Thyroid gland (tissue), 4 donors: ENCODE measurements around the gene SLC12A1. TPM values are rescaled to one million over a fixed set of nuclear protein-coding genes. Genes with fewer than 3 reads are reported as not detected.

Source experiments
- DNase-seq, 2 donors: peaks; one replicate each; pipeline ENCODE4 v3.0.0-alpha.2; 2019
- H3K27ac ChIP-seq, 3 donors: fragments of 200-600 bp; sonication (generic); 1 replicate in 2 of 3; 2 replicates in 1 of 3; pipeline ENCODE4 v1.5.1; 2016 to 2019; ENCODE audit warnings: mild to moderate bottlenecking in 1 of 3, moderate library complexity in 1 of 3
- H3K27me3 ChIP-seq: fragments of 200-600 bp; sonication (generic); one replicate; pipeline ENCODE4 v1.5.1; 2019
- H3K36me3 ChIP-seq, 2 donors: fragments of 200-600 bp; sonication (generic); one replicate each; pipeline ENCODE4 v1.5.1; 2016 to 2019
- H3K4me1 ChIP-seq, 2 donors: fragments of 200-600 bp; sonication (generic); one replicate each; pipeline ENCODE4 v1.5.1; 2017 to 2019
- H3K4me3 ChIP-seq, 3 donors: fragments of 200-600 bp; sonication (generic); replicated peaks in 1 of 3; 1 replicate in 2 of 3; 2 replicates in 1 of 3; pipeline ENCODE4 v1.5.1; 2016; ENCODE audit warnings: mild to moderate bottlenecking in 1 of 3
- H3K9me3 ChIP-seq: fragments of 200-600 bp; sonication (generic); one replicate; pipeline ENCODE4 v1.5.1; 2017
- POLR2A ChIP-seq, 2 donors: fragments of 450-650 bp; IDR thresholded peaks; one replicate each; pipeline ENCODE4 v1.6.1; 2017; ENCODE audit warnings: antibody characterized with exemption in 2 of 2, mild to moderate bottlenecking in 2 of 2, moderate library complexity in 1 of 2
- WGBS, 2 donors: methylation state at CpG; one replicate each; pipeline ENCODE4 v1.1.5; 2017; 5-methylcytosine and 5-hydroxymethylcytosine counted together
- intact Hi-C: fragments of 100-400 bp; cut with DNase I; formaldehyde crosslinking; loops from one replicate; pipeline ENCODE4 v1.15.1; 2023
- total RNA-seq, 4 donors: library from RNA; depleted of rRNA; stranded (reverse); fragments of >200 nt; gene quantifications; one replicate each; pipeline ENCODE4 v1.2.3, GENCODE V29; 2016
- TF ChIP-seq, protein P1 (sequence below), 6 experiments: fragments of 200-600 bp in 3 of 6; fragments of 450-650 bp in 3 of 6; sonication (generic) in 3 of 6; IDR thresholded peaks; one replicate each; pipeline ENCODE4 v1.5.1; 2016 to 2019; ENCODE audit warnings: antibody characterized with exemption in 6 of 6, mild to moderate bottlenecking in 2 of 6, inconsistent platforms in 1 of 6, moderate library complexity in 1 of 6

SLC12A1 gene
- total RNA-seq, 4 donors from 2014 or later: not detected

DNA sequence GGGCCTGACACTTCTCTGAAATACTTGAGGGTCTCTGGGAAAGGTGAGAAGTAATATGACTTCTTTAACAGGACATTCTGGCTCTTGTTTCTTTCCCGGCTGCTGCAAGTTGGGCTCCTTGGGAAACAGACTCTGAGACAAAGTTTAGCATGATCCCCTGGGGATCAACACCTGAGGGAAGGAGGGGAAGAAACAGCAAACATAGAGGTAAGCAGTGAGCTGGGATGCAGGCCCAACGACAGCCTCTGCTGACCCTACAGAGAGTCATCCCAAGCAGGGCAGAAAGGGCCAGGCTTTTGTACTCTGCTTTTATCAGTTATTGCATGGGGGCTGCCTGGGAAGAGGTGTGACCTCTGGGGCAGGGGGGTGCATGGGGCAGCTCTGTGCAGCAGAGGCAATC is 98.3 kb downstream of the SLC12A1 start:
- intact Hi-C loops: no loop called here
- no peak for DNase-seq
- H3K27ac ChIP-seq: no peak overlapping the region

DNA sequence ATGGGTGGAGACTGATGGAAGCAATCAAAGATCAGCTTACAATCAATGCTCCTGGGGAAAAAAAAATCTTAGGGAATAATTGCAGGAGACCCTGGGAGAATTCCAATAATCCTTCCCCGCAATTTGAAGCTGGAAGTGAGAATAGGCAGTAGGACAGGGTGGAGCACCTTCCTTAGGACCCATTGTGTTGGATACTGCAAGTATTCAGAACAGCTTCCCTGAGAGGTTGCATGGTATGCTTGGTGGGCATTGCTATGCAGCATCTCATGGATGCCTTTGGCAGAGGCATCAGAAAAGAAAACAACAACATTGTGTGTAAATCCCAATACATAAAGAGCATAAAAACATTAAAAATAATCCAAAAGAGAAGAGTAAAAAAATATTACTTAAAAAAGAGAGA is 100.5 kb downstream of the SLC12A1 start:
- Histone ChIP-seq H3K36me3 (no peaks in the 10 kb centered on the region), H3K4me1 (no peaks in the 10 kb centered on the region), H3K27ac (no peak overlapping the region), H3K9me3 (no peaks in the 10 kb centered on the region), H3K27me3 (no peaks in the 10 kb centered on the region), H3K4me3 (no peak overlapping the region)
- DNase-seq: no peak
- intact Hi-C loops: no loop called here
- WGBS, 2 donors: 86 to 89% methylated on average over 1 of the region's 1 CpG
- no peak for TF ChIP-seq POLR2A (IDR thresholded peaks at IDR 0.05)
- TF ChIP-seq, protein P1, sequence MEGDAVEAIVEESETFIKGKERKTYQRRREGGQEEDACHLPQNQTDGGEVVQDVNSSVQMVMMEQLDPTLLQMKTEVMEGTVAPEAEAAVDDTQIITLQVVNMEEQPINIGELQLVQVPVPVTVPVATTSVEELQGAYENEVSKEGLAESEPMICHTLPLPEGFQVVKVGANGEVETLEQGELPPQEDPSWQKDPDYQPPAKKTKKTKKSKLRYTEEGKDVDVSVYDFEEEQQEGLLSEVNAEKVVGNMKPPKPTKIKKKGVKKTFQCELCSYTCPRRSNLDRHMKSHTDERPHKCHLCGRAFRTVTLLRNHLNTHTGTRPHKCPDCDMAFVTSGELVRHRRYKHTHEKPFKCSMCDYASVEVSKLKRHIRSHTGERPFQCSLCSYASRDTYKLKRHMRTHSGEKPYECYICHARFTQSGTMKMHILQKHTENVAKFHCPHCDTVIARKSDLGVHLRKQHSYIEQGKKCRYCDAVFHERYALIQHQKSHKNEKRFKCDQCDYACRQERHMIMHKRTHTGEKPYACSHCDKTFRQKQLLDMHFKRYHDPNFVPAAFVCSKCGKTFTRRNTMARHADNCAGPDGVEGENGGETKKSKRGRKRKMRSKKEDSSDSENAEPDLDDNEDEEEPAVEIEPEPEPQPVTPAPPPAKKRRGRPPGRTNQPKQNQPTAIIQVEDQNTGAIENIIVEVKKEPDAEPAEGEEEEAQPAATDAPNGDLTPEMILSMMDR (IDR thresholded peaks at IDR 0.05): no peak

More for the DNA sequence above, 98.3 kb downstream of the SLC12A1 start:
- H3K4me1 ChIP-seq: no peaks in the 10 kb centered on the region
- H3K4me3 ChIP-seq: no peak overlapping the region
- no peaks in the 10 kb centered on the region for H3K9me3 ChIP-seq
- TF ChIP-seq, protein P1 (IDR thresholded peaks at IDR 0.05): no peak
- no peak for TF ChIP-seq POLR2A (IDR thresholded peaks at IDR 0.05)
- WGBS, 2 donors: 40 to 55% methylated on average over 2 of the region's 2 CpGs
- no peaks in the 10 kb centered on the region for H3K27me3 ChIP-seq
- H3K36me3 ChIP-seq: no peaks in the 10 kb centered on the region

DNA sequence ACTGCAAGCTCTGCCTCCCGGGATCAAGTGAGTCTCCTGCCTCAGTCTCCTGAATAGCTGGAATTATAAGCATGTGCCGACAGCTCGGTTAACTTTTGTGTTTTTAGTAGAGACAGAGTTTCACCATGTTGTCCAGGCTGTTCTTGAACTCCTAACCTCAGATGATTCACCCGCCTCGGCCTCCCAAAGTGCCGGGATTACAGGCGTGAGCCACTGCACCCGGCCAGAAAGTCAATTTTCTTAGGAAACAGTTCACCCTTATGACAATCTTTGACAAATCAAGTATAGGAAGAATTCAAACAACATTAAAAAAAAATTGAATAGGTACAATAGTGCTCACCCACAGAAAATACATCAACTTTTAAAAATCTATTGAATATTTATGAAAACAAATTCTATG is 101.5 kb downstream of the SLC12A1 start:
- Histone ChIP-seq H3K27me3 (no peaks in the 10 kb centered on the region), H3K4me1 (no peaks in the 10 kb centered on the region), H3K36me3 (no peaks in the 10 kb centered on the region), H3K27ac (no peak overlapping the region), H3K4me3 (no peak overlapping the region), H3K9me3 (no peaks in the 10 kb centered on the region)
- no peak for DNase-seq
- WGBS, 2 donors: 86 to 92% methylated on average over 8 of the region's 8 CpGs
- TF ChIP-seq, protein P1 (IDR thresholded peaks at IDR 0.05): no peak
- TF ChIP-seq POLR2A (IDR thresholded peaks at IDR 0.05): no peak
- intact Hi-C loops: no loop called here

DNA sequence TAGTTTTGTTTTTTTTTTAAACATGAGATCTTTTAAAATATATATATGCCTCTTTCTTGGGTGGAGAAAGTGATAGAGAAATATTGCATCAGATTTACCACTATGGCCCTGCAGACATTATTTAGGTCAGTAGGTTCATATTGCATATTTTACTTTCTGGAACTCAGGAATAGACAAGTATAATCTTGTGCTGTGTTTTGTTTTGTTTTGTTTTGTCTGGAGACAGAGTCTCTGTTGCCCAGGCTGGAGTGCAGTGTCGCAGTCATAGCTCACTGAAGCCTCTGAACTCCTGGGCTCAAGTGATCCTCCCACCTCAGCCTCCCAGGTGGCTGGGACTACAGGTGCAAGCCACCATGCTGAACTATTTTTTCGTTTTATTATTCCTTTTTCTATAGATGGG is 103.6 kb downstream of the SLC12A1 start:
- no peak for DNase-seq
- 70 to 83% methylated on average over 2 of the region's 2 CpGs for WGBS, 2 donors
- intact Hi-C loops: no loop called here
- H3K4me3 ChIP-seq: no peak overlapping the region
- no peak overlapping the region for H3K27ac ChIP-seq
- TF ChIP-seq, protein P1 (IDR thresholded peaks at IDR 0.05): no peak
- no peak for TF ChIP-seq POLR2A (IDR thresholded peaks at IDR 0.05)
- H3K4me1 ChIP-seq: no peaks in the 10 kb centered on the region
- no peaks in the 10 kb centered on the region for H3K36me3 ChIP-seq
- no peaks in the 10 kb centered on the region for H3K27me3 ChIP-seq
- no peaks in the 10 kb centered on the region for H3K9me3 ChIP-seq

DNA sequence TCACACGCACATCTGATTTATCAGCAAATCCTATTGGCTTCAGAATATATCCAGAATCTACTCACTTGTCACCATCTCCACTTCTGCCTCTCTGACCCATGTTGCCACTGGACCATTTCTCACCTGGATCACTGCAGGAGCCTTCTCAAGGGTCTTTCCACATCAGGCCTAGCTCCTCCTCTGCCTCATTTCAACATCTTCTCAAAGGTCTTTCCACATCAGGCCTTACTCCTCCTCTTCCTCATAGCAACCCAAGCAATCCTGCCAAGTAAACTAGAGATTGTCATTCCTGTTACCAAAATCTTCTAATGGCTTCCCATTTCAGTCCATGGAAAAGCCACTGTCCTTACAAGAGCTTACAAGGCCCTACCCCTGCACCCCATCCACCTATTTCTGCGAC is 107.1 kb downstream of the SLC12A1 start:
- Histone ChIP-seq H3K27me3 (no peaks in the 10 kb centered on the region), H3K9me3 (no peaks in the 10 kb centered on the region), H3K27ac (no peak overlapping the region), H3K36me3 (no peaks in the 10 kb centered on the region), H3K4me1 (no peaks in the 10 kb centered on the region), H3K4me3 (no peak overlapping the region)
- intact Hi-C loops: no loop called here
- WGBS, 2 donors: 92 to 93% methylated on average over 2 of the region's 2 CpGs
- DNase-seq: no peak
- TF ChIP-seq, protein P1 (IDR thresholded peaks at IDR 0.05): no peak
- no peak for TF ChIP-seq POLR2A (IDR thresholded peaks at IDR 0.05)
